H1 (cell line): ENCODE results near the gene TTC9. TPM values are rescaled to one million over a fixed set of nuclear protein-coding genes. Genes with fewer than 3 reads are reported as not detected.

Source experiments
- TCF12 ChIP-seq: IDR thresholded peaks from 2 replicates; pipeline ENCODE4 v1.6.1; 2011; ENCODE audit warnings: low read depth, mild to moderate bottlenecking, low read length
- polyA plus RNA-seq, 7 experiments: library from polyadenylated mRNA; depleted of rRNA in 3 of 7; stranded (reverse) in 5 of 7; unstranded in 2 of 7; fragments of >200 nt in 5 of 7; fragments of 200-250 nt in 2 of 7; gene quantifications; 1 replicate in 5 of 7; 2 replicates in 1 of 7; 4 replicates in 1 of 7; pipeline versions ENCODE4 v1.2.1 to v1.2.3, GENCODE V29; 2011 to 2013; ENCODE audit warnings: missing spikeins in 2 of 7, mixed read lengths in 2 of 7
- total RNA-seq: library from RNA; stranded (reverse); fragmentation: NEBNext Ultra II Directional; extraction: Animal tissue kit (Norgen Biotek cat#: 25700); gene quantifications from 2 replicates; pipeline ENCODE4 v1.2.1, GENCODE V29; 2021

The TTC9 gene
- total and polyA plus RNA-seq, 2 of the 8 experiments (the other 6 are each of a cell fraction or from before 2014, with no cell fraction given), result 21.0 to 29.5 TPM

GRCh38 chr14:70670992-70671651, 29.4 kb downstream of the TTC9 start (continued):
- TF ChIP-seq TCF12, result no peak
